PFSK-1 (cell line): Measurements from ENCODE around the gene PLA2G4A.

Experiments
- POLR2AphosphoS5 ChIP-seq: IDR thresholded peaks from 2 replicates; pipeline ENCODE4 v1.6.1; 2012; ENCODE audit warnings: low read depth, mild to moderate bottlenecking, control low read depth, low read length, moderate library complexity
- SIN3A ChIP-seq: IDR thresholded peaks from 2 replicates; pipeline ENCODE4 v1.6.1; 2012; ENCODE audit warnings: mild to moderate bottlenecking, low read length, moderate library complexity, borderline replicate concordance; ENCODE audit not compliant: insufficient read depth
- TAF1 ChIP-seq: IDR thresholded peaks from 2 replicates; pipeline ENCODE4 v1.6.1; 2012; ENCODE audit warnings: low read length, control low read depth, borderline replicate concordance; ENCODE audit not compliant: insufficient read depth
- TF ChIP-seq, protein P1 (sequence below), 2 experiments: IDR thresholded peaks; 2 replicates each; pipeline versions ENCODE4 v1.6.1 to v1.8.0; 2011 to 2012; ENCODE audit warnings: low read depth in 2 of 2, low read length in 2 of 2, control low read depth in 1 of 2, inconsistent platforms in 1 of 2, mild to moderate bottlenecking in 1 of 2, moderate library complexity in 1 of 2; ENCODE audit not compliant: insufficient read depth in 1 of 2

DNA sequence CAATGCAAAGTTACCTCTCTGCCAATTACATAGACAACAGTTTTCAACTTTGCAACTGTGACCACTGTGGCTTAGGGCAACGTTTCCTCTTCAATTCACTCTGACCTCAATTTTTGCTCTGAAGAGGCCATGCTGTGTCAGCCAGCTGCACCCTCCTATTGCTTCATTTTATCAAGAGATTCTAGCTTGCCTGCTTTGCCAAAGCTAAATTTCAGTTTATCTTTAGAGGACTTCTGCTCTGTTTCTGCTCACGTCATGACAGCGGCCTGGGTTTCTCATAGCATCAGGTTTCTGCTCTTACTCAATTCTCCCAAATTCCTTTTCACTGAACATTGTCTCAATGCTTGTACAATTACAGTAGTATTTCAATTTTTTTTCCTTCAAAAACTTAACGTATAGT is 154.6 kb downstream of the PLA2G4A start:
- TF ChIP-seq POLR2AphosphoS5 (no peak), TAF1 (no peak), SIN3A (no peak)
- TF ChIP-seq, protein P1, sequence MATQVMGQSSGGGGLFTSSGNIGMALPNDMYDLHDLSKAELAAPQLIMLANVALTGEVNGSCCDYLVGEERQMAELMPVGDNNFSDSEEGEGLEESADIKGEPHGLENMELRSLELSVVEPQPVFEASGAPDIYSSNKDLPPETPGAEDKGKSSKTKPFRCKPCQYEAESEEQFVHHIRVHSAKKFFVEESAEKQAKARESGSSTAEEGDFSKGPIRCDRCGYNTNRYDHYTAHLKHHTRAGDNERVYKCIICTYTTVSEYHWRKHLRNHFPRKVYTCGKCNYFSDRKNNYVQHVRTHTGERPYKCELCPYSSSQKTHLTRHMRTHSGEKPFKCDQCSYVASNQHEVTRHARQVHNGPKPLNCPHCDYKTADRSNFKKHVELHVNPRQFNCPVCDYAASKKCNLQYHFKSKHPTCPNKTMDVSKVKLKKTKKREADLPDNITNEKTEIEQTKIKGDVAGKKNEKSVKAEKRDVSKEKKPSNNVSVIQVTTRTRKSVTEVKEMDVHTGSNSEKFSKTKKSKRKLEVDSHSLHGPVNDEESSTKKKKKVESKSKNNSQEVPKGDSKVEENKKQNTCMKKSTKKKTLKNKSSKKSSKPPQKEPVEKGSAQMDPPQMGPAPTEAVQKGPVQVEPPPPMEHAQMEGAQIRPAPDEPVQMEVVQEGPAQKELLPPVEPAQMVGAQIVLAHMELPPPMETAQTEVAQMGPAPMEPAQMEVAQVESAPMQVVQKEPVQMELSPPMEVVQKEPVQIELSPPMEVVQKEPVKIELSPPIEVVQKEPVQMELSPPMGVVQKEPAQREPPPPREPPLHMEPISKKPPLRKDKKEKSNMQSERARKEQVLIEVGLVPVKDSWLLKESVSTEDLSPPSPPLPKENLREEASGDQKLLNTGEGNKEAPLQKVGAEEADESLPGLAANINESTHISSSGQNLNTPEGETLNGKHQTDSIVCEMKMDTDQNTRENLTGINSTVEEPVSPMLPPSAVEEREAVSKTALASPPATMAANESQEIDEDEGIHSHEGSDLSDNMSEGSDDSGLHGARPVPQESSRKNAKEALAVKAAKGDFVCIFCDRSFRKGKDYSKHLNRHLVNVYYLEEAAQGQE (IDR thresholded peaks at IDR 0.05; ENCODE audit: insufficient read depth in 1 of 2, low read depth in 2 of 2, low read length in 2 of 2), result no peak
